GM23338 (cell line): ENCODE results near the gene TLX3.

Experiments used
- CTCF ChIP-seq, 2 experiments: fragments of 200-600 bp in 1 of 2; sonication (generic) in 1 of 2; conservative IDR thresholded peaks; 2 replicates each; pipeline versions ENCODE4 v1.5.1 to v1.6.1; 2016 to 2017; ENCODE audit warnings: antibody characterized with exemption in 2 of 2, low read depth in 2 of 2, mild to moderate bottlenecking in 2 of 2, moderate library complexity in 1 of 2
- EZH2 ChIP-seq: fragments of 200-600 bp; sonication (generic); IDR thresholded peaks from one replicate; pipeline ENCODE4 v1.8.0; 2017; ENCODE audit warnings: antibody characterized with exemption, mild to moderate bottlenecking, low read depth; ENCODE audit not compliant: unreplicated experiment
- EZH2phosphoT487 ChIP-seq: fragments of 200-600 bp; sonication (generic); IDR thresholded peaks from one replicate; pipeline ENCODE4 v1.8.1; 2018; ENCODE audit warnings: antibody characterized with exemption; ENCODE audit not compliant: unreplicated experiment
- NANOG ChIP-seq: IDR thresholded peaks from 2 replicates; pipeline ENCODE4 v1.6.1; 2016; ENCODE audit warnings: antibody characterized with exemption, borderline replicate concordance
- POLR2AphosphoS5 ChIP-seq: IDR thresholded peaks from 2 replicates; pipeline ENCODE4 v1.6.1; 2016; ENCODE audit warnings: antibody characterized with exemption, low read depth
- ZNF114 ChIP-seq: fragments of 250-450 bp; sonication (Bioruptor Pico); IDR thresholded peaks from 2 replicates; pipeline ENCODE4 v1.5.0; 2020; ENCODE audit warnings: mild to moderate bottlenecking, moderate library complexity
- TF ChIP-seq, protein P1 (sequence below): IDR thresholded peaks from one replicate; pipeline ENCODE4 v1.6.1; 2018; ENCODE audit warnings: antibody characterized with exemption; ENCODE audit not compliant: unreplicated experiment

GRCh38 chr5:171288066-171288465, 21.0 kb upstream of the TLX3 start:
- TF ChIP-seq, protein P1, sequence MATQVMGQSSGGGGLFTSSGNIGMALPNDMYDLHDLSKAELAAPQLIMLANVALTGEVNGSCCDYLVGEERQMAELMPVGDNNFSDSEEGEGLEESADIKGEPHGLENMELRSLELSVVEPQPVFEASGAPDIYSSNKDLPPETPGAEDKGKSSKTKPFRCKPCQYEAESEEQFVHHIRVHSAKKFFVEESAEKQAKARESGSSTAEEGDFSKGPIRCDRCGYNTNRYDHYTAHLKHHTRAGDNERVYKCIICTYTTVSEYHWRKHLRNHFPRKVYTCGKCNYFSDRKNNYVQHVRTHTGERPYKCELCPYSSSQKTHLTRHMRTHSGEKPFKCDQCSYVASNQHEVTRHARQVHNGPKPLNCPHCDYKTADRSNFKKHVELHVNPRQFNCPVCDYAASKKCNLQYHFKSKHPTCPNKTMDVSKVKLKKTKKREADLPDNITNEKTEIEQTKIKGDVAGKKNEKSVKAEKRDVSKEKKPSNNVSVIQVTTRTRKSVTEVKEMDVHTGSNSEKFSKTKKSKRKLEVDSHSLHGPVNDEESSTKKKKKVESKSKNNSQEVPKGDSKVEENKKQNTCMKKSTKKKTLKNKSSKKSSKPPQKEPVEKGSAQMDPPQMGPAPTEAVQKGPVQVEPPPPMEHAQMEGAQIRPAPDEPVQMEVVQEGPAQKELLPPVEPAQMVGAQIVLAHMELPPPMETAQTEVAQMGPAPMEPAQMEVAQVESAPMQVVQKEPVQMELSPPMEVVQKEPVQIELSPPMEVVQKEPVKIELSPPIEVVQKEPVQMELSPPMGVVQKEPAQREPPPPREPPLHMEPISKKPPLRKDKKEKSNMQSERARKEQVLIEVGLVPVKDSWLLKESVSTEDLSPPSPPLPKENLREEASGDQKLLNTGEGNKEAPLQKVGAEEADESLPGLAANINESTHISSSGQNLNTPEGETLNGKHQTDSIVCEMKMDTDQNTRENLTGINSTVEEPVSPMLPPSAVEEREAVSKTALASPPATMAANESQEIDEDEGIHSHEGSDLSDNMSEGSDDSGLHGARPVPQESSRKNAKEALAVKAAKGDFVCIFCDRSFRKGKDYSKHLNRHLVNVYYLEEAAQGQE: no peak
- TF ChIP-seq POLR2AphosphoS5 (no peak), CTCF (conservative IDR thresholded peaks at IDR 0.05; ENCODE audit: low read depth in 2 of 2) (no peak), EZH2phosphoT487 (no peak), EZH2 (no peak), ZNF114 (CRISPR knock-in tag) (no peak), NANOG (no peak)
